GM21825 (cell line): ENCODE measurements around the gene SLC37A2.

ENCODE experiments used
- ATAC-seq: cut with Tn5 transposase; IDR thresholded peaks from one replicate; pipeline ENCODE4 v1.9.1; 2021; ENCODE audit warnings: mild to moderate bottlenecking, moderate library complexity; ENCODE audit not compliant: unreplicated experiment

Gene SLC37A2

GRCh38 chr11:125105926-125106325, 42.8 kb downstream of the SLC37A2 start:
- no peak for ATAC-seq

GRCh38 chr11:125108469-125108868, 45.4 kb downstream of the SLC37A2 start:
- no peak for ATAC-seq

GRCh38 chr11:125110506-125110905, 47.4 kb downstream of the SLC37A2 start:
- no peak for ATAC-seq

GRCh38 chr11:125111001-125111342, 47.9 kb downstream of the SLC37A2 start:
- ATAC-seq: no peak

- peak; percentile 98 for ATAC-seq
These were observed 48.5 kb downstream of the SLC37A2 start, which contains the start of gene TMEM218 for GRCh38 chr11:125111343-125112207. TMEM218 (minus strand) TSS chr11:125111626; CDS start chr11:125102241, 9,385 bp downstream.

- no peak for ATAC-seq
These were observed 49.1 kb downstream of the SLC37A2 start for GRCh38 chr11:125112208-125112604.

- ATAC-seq: no peak
These were observed 51.4 kb downstream of the SLC37A2 start for GRCh38 chr11:125114518-125114917.

GRCh38 chr11:125117429-125117828, 54.3 kb downstream of the SLC37A2 start:
- ATAC-seq: no peak

- no peak for ATAC-seq
These were observed 60.3 kb downstream of the SLC37A2 start for GRCh38 chr11:125123194-125123946.

GRCh38 chr11:125123947-125124617, 61.0 kb downstream of the SLC37A2 start:
- ATAC-seq: no peak

- no peak for ATAC-seq
These were observed 61.5 kb downstream of the SLC37A2 start for GRCh38 chr11:125124618-125124992.

- ATAC-seq: no peak
These were observed 65.3 kb downstream of the SLC37A2 start for GRCh38 chr11:125128450-125128849.

GRCh38 chr11:125129316-125129993, 66.3 kb downstream of the SLC37A2 start:
- no peak for ATAC-seq

GRCh38 chr11:125132071-125132470, 69.0 kb downstream of the SLC37A2 start:
- no peak for ATAC-seq

- ATAC-seq: no peak
These were observed 69.5 kb downstream of the SLC37A2 start for GRCh38 chr11:125132596-125132995.

GRCh38 chr11:125136001-125136400, 72.9 kb downstream of the SLC37A2 start:
- ATAC-seq: no peak

- no peak for ATAC-seq
These were observed 75.9 kb downstream of the SLC37A2 start for GRCh38 chr11:125138966-125139365.

- no peak for ATAC-seq
These were observed 76.7 kb downstream of the SLC37A2 start for GRCh38 chr11:125139778-125140177.
